ENCODE data around the gene FXN.
"Not testable (repeated sequence)": the region's sequence is repeated elsewhere in the genome, so short reads cannot be mapped to it uniquely, and the experiment has no call there.

FXN gene

DNA sequence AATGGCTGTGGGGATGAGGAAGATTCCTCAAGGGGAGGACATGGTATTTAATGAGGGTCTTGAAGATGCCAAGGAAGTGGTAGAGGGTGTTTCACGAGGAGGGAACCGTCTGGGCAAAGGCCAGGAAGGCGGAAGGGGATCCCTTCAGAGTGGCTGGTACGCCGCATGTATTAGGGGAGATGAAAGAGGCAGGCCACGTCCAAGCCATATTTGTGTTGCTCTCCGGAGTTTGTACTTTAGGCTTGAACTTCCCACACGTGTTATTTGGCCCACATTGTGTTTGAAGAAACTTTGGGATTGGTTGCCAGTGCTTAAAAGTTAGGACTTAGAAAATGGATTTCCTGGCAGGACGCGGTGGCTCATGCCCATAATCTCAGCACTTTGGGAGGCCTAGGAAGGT is 1.2 kb downstream of the FXN start:
- no peak for FAIRE-seq
- TF ChIP-seq POLR2A (IDR thresholded peaks at IDR 0.05; ENCODE audit: low read depth, low read length) = no peak
- DNase-seq (ENCODE audit: insufficient read length, low spot score) = no peak

GRCh38 chr9:69040646-69041045 is 5.1 kb downstream of the FXN start:
- no peak for DNase-seq (ENCODE audit: insufficient read length, low spot score)
- no peak for FAIRE-seq
- no peak for TF ChIP-seq POLR2A (IDR thresholded peaks at IDR 0.05; ENCODE audit: low read depth, low read length)

DNA sequence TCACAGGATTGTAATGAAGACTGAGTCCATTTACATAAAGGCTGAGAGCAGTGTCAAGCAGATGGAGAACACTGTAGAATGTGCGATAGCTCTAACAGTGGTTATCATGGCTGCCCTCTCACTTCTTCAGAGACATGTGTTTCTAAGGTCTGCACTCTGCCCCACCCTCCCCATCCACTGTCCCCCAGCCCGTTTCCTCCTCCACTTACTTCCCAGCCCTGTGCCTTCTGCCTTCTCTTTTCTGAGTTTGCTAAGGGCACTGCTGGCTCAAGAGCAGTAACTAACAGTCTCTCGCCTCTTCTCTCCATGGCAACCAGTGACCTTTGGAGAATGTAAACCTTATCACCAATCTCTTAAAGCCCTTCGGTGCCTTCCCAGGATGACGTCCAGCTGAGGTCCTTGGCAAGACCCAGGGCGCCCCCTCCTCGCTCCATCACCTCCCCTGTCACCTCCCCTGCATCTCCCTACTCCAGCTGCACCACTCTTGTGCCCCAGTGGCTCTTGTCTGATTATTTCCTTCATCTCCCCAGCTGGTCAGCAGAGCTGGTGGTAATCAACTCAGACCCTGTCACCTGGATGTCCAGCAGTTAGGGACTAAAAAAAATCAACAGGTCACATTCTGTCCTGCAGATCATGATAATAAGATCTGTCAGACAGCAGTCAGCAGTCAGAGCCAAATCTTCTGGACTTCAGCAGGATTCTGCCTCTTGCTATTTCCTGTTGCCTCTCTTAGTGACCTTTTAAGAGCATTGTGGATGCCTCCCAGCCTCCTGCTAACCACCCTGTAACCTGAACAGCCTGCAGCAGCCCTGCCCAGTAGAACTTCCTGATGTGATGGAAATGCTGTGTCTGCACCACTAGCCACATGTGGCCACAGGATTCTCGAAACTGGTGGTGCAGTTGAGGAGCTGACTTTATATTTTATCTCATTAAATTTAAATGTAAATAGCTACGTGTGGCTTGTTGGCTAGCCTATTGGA is 9.0 kb downstream of the FXN start:
- FAIRE-seq (peak; percentile 23), DNase-seq (ENCODE audit: insufficient read length, low spot score) (peak; percentile 37)
- no peak for TF ChIP-seq POLR2A (IDR thresholded peaks at IDR 0.05; ENCODE audit: low read depth, low read length)

DNA sequence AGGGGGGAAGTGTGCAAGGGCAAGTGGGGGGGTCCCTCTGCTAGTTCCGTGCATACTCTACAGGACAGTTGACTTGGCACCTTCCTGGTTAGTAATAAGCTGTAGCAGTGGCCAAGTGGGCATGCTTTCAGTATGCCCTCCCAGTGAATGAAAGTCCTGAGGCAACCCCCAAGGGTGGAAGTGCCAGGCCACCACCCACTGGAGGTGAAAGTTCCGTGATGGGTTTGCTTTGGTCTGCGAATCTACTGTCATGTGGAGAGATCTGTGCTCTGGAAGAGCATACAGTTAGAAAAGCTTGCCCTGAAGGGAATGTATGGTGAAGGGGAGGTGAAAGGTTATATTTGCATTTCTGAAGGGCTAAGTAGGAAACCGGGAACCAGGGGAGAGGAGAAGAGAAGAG is 10.3 kb downstream of the FXN start:
- no peak for FAIRE-seq

GRCh38 chr9:69046723-69047122 is 11.2 kb downstream of the FXN start:
- FAIRE-seq (no peak), DNase-seq (ENCODE audit: insufficient read length, low spot score) (no peak)
- TF ChIP-seq POLR2A (IDR thresholded peaks at IDR 0.05; ENCODE audit: low read depth, low read length) = no peak

More for the DNA sequence above, 10.3 kb downstream of the FXN start:
- TF ChIP-seq POLR2A (IDR thresholded peaks at IDR 0.05; ENCODE audit: low read depth, low read length) = no peak
- no peak for DNase-seq (ENCODE audit: insufficient read length, low spot score)

- TF ChIP-seq POLR2A (IDR thresholded peaks at IDR 0.05; ENCODE audit: low read depth, low read length) = no peak
- no peak for FAIRE-seq
- DNase-seq (ENCODE audit: insufficient read length, low spot score) = no peak
Measured at GRCh38 chr9:69047371-69047770, 11.8 kb downstream of the FXN start.

- FAIRE-seq (no peak), DNase-seq (ENCODE audit: insufficient read length, low spot score) (no peak)
- no peak for TF ChIP-seq POLR2A (IDR thresholded peaks at IDR 0.05; ENCODE audit: low read depth, low read length)
Measured at GRCh38 chr9:69049094-69049493, 13.5 kb downstream of the FXN start.

DNA sequence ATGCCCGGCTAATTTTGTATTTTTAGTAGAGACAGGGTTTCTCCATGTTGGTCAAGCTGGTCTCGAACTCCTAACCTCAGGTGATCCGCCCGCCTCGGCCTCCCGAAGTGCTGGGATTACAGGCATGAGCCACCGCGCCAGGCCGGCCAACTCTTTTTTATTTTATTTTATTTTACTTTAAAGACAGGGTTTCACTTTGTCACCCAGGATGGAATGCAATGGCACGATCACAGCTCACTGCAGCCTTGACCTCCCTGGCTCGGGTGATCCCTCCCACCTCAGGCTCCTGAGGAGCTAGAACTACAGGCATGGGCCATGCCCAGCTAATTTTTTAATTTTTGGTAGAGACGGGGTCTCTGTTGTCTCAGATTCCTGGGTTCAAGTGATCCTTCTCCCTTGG is 15.4 kb downstream of the FXN start:
- not testable (repeated sequence) for DNase-seq (ENCODE audit: insufficient read length, low spot score); FAIRE-seq

- FAIRE-seq = no peak
- DNase-seq (ENCODE audit: insufficient read length, low spot score) = no peak
- no peak for TF ChIP-seq POLR2A (IDR thresholded peaks at IDR 0.05; ENCODE audit: low read depth, low read length)
Measured at GRCh38 chr9:69054989-69055388, 19.4 kb downstream of the FXN start.

DNA sequence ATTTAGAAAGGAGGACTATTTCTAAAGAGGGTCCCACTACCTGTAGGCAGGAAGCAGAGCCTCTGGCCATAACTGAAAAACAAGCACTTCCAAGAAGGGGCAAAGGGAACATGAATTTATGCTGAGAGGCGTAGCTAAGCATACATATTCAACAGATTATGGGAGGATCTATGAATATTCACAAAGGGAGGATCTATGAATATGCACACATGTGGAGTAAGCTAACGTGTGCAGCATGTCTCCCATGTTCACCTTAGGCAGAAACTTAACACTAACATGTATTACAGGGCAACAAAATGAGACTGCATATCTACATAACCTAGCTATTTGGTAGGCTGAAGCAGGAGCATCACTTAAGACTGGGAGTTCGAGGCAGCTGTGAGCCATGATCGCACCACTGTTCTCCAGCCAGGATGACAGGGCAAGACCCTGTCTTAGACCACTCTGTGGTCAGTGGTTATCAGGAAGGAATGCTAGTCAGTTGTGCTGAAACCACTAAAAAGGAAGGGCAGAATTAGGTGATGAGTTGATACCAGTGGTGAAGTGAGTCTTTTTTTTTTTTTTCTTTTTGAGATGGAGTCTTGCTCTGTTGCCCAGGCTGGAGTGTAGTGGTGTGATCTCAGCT is 20.8 kb downstream of the FXN start:
- FAIRE-seq (no peak), DNase-seq (ENCODE audit: insufficient read length, low spot score) (no peak)
- no peak for TF ChIP-seq POLR2A (IDR thresholded peaks at IDR 0.05; ENCODE audit: low read depth, low read length)

- no peak for TF ChIP-seq POLR2A (IDR thresholded peaks at IDR 0.05; ENCODE audit: low read depth, low read length)
- DNase-seq (ENCODE audit: insufficient read length, low spot score) (no peak), FAIRE-seq (no peak)
Measured at GRCh38 chr9:69058101-69058500, 22.5 kb downstream of the FXN start.

DNA sequence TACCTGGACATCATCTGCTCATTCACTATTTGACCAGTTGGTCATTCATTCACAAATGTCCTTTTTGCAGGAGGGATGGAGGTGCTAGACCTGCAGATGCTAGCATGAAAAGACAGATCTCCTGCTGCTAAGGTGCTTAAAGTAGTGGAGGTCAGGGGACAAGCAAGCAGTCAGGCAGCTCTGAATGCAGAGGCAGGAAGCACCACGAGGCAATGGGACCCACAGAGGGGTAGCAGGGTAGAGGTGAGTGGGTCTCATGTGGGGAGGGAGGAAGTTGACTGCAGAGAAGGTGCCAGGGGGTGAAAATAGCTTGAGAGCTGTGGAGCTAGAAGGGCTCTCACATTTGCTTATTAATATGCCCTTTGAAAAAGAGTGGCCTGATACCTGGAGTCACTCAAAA is 25.2 kb downstream of the FXN start:
- DNase-seq (ENCODE audit: insufficient read length, low spot score) (no peak), FAIRE-seq (no peak)
- TF ChIP-seq POLR2A (IDR thresholded peaks at IDR 0.05; ENCODE audit: low read depth, low read length) = no peak

DNA sequence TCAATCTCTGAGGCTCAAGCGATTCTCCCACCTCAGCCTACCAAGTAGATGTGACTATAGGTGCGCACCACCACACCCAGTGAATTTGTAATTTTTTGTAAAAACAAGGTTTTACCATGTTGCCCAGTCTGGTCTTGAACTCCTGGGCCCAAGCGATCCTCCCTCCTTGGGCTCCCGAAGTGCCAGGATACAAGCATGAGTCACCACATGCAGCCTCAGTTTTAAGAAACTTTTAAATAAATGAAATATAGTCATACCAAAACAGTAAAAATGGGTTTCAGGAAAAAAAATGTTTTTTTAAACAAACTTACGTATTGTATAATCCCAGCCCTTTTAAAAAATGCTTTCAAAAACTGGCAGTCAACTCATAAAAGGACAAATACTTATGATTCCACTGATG is 26.6 kb downstream of the FXN start:
- TF ChIP-seq POLR2A (IDR thresholded peaks at IDR 0.05; ENCODE audit: low read depth, low read length) = no peak
- DNase-seq (ENCODE audit: insufficient read length, low spot score) (no peak), FAIRE-seq (no peak)

- FAIRE-seq (no peak), DNase-seq (ENCODE audit: insufficient read length, low spot score) (no peak)
- no peak for TF ChIP-seq POLR2A (IDR thresholded peaks at IDR 0.05; ENCODE audit: low read depth, low read length)
Measured at GRCh38 chr9:69063839-69064238, 28.3 kb downstream of the FXN start.

GRCh38 chr9:69065660-69066059 is 30.1 kb downstream of the FXN start:
- no peak for FAIRE-seq
- DNase-seq (ENCODE audit: insufficient read length, low spot score) = no peak
- TF ChIP-seq POLR2A (IDR thresholded peaks at IDR 0.05; ENCODE audit: low read depth, low read length) = no peak
